22Rv1 (cell line): ENCODE data around the gene KRTAP10-2.

Source experiments
- ZFX ChIP-seq: fragments of 450-650 bp; IDR thresholded peaks from 2 replicates; pipeline ENCODE4 v1.6.1; 2017; ENCODE audit warnings: antibody characterized with exemption, borderline replicate concordance
- TF ChIP-seq, protein P1 (sequence below): fragments of 450-650 bp; IDR thresholded peaks from 2 replicates; pipeline ENCODE4 v1.5.1; 2017; ENCODE audit warnings: mild to moderate bottlenecking

DNA sequence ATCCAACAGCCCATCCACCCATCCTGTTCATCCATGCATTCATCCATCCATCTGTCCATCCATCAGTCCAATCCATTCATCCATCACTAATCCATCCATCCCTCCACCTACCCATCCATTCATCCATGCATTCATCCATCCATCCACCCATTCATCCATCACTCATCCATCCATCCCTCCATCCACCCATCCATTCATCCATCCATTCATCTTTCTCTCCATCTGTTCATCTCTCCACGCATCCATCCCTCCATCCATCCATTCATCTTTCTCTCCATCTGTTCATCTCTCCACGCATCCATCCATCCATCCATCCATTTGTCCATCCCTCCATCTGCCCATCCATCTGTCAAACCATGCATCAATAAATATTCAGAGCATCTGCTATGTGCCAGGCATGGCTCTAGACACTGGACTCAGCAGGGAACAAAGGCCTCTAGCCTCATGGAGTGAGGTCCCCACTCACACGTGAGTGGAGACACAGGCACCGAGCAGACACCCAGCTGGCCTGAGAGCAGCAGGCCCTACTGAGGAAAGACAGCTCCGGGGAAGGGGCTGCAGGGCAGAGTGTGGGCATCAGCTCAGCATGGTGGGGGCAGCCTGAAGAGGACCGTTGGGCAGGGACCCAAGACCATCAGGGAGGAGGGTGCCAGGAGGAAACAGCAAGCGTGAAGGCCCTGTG lies 20.9 kb downstream of the KRTAP10-2 start:
- TF ChIP-seq, protein P1, sequence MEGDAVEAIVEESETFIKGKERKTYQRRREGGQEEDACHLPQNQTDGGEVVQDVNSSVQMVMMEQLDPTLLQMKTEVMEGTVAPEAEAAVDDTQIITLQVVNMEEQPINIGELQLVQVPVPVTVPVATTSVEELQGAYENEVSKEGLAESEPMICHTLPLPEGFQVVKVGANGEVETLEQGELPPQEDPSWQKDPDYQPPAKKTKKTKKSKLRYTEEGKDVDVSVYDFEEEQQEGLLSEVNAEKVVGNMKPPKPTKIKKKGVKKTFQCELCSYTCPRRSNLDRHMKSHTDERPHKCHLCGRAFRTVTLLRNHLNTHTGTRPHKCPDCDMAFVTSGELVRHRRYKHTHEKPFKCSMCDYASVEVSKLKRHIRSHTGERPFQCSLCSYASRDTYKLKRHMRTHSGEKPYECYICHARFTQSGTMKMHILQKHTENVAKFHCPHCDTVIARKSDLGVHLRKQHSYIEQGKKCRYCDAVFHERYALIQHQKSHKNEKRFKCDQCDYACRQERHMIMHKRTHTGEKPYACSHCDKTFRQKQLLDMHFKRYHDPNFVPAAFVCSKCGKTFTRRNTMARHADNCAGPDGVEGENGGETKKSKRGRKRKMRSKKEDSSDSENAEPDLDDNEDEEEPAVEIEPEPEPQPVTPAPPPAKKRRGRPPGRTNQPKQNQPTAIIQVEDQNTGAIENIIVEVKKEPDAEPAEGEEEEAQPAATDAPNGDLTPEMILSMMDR = no peak
- TF ChIP-seq ZFX = no peak
